Measurements from ENCODE around the gene MGAT5.

DNA sequence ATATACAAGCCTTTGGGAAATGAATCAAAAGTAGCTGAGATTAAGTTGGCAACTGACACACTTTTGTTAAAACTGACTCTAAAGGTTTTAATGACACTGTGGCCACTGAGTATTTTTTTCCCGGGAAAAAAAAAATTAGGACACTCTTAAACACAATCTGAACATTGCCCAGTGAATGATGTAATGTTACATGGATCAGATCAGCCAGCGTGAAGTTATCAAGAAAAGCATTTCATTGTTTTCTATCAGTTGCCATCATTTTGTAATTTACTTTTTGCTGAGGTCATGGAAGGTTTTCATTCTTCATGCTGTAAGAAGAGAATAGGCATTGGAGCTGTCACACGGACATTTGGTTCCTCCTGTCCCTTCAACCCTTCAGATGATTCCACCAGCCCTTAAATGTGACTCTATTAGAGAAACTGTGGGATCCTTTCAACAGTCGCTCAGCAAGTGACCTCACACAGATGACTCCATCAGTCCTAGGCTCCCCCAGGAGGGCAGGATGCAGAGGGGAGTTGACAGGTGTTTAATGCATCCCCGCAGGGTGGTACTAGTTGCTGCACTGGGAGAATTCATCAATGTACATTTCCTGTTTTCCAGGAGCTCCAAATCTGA lies 164.2 kb downstream of the MGAT5 start:
- TF ChIP-seq, protein P1, sequence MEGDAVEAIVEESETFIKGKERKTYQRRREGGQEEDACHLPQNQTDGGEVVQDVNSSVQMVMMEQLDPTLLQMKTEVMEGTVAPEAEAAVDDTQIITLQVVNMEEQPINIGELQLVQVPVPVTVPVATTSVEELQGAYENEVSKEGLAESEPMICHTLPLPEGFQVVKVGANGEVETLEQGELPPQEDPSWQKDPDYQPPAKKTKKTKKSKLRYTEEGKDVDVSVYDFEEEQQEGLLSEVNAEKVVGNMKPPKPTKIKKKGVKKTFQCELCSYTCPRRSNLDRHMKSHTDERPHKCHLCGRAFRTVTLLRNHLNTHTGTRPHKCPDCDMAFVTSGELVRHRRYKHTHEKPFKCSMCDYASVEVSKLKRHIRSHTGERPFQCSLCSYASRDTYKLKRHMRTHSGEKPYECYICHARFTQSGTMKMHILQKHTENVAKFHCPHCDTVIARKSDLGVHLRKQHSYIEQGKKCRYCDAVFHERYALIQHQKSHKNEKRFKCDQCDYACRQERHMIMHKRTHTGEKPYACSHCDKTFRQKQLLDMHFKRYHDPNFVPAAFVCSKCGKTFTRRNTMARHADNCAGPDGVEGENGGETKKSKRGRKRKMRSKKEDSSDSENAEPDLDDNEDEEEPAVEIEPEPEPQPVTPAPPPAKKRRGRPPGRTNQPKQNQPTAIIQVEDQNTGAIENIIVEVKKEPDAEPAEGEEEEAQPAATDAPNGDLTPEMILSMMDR (conservative IDR thresholded peaks at IDR 0.05; ENCODE audit: low read length), result no peak
- no peak for TF ChIP-seq EZH2phosphoT487 (IDR thresholded peaks at IDR 0.05; ENCODE audit: borderline replicate concordance, low read depth, low read length)
